ENCODE data around the gene FBXL7.

GRCh38 chr5:15680455-15680854, 180.5 kb downstream of the FBXL7 start:
- no peak for TF ChIP-seq CREB1 (IDR thresholded peaks at IDR 0.05; ENCODE audit: low read depth)
- no peak for TF ChIP-seq EP300 (IDR thresholded peaks at IDR 0.05; ENCODE audit: borderline replicate concordance)
- TF ChIP-seq TAF1 (IDR thresholded peaks at IDR 0.05; ENCODE audit: low read depth) = no peak
- no peak for TF ChIP-seq CEBPB (IDR thresholded peaks at IDR 0.05)

All from Ishikawa (cell line).